Gastrocnemius medialis (tissue), 4 donors: ENCODE measurements around the gene GMEB2.

Source experiments
- POLR2A ChIP-seq, 2 donors: fragments of 450-650 bp; IDR thresholded peaks; one replicate each; pipeline ENCODE4 v1.6.1; 2017; ENCODE audit warnings: antibody characterized with exemption in 2 of 2, mild to moderate bottlenecking in 2 of 2, moderate library complexity in 2 of 2
- TF ChIP-seq, protein P1 (sequence below), 5 experiments: fragments of 450-650 bp in 3 of 5; fragments of 200-600 bp in 2 of 5; sonication (generic) in 2 of 5; IDR thresholded peaks in 4 of 5; conservative IDR thresholded peaks in 1 of 5; 1 replicate in 4 of 5; 2 replicates in 1 of 5; pipeline ENCODE4 v1.5.1; 2016 to 2019; ENCODE audit warnings: antibody characterized with exemption in 5 of 5, mild to moderate bottlenecking in 3 of 5, moderate library complexity in 3 of 5

DNA sequence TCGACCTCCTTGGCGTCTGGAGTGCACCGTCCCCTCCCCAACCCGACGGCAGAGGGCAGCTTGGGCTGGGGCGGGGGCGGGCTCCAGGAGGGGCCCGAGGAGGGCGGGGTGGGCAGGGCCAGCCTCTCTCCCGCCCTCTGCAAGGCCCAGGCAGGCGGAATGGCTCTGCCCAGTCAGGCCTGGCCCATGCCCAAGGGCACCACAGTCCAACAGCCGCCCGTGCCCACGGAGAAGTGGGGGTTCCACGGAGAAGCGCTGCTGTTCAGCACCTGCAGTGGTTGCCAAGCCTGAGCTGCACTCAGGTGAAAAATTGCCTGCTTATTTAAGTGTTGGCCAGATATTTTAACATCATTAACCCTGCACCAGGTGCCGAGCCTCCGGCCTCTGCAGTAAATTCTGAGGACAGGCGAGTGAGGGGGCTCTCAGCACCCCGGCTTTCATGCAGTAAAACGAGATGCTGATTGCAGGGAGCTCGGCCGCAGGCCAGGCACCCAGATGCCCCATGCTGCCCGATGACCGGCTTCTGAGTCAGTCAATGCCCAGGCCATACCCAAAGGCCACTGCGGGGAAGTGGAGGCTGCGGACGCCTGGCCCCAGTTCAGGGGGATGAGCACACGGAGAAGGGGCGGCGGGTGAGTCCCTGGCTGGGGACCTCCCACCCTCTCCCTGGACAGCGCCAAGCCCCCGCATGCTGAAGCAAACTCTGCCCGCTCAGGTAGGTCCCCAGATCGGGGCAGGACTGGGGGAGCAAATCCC is 79.0 kb downstream of the GMEB2 start, which contains the start of gene SRMS:
- TF ChIP-seq, protein P1, sequence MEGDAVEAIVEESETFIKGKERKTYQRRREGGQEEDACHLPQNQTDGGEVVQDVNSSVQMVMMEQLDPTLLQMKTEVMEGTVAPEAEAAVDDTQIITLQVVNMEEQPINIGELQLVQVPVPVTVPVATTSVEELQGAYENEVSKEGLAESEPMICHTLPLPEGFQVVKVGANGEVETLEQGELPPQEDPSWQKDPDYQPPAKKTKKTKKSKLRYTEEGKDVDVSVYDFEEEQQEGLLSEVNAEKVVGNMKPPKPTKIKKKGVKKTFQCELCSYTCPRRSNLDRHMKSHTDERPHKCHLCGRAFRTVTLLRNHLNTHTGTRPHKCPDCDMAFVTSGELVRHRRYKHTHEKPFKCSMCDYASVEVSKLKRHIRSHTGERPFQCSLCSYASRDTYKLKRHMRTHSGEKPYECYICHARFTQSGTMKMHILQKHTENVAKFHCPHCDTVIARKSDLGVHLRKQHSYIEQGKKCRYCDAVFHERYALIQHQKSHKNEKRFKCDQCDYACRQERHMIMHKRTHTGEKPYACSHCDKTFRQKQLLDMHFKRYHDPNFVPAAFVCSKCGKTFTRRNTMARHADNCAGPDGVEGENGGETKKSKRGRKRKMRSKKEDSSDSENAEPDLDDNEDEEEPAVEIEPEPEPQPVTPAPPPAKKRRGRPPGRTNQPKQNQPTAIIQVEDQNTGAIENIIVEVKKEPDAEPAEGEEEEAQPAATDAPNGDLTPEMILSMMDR (IDR thresholded peaks at IDR 0.05 in 4 of 5, conservative IDR thresholded peaks at IDR 0.05 in 1 of 5) = no peak
- no peak for TF ChIP-seq POLR2A (IDR thresholded peaks at IDR 0.05)
